ENCODE measurements around the gene GOLIM4. TPM values are rescaled to one million over a fixed set of nuclear protein-coding genes. Genes with fewer than 3 reads are reported as not detected.
"Not testable (repeated sequence)": the region's sequence is repeated elsewhere in the genome, so short reads cannot be mapped to it uniquely, and the experiment has no call there.

The GOLIM4 gene
- total RNA-seq, 1 donor from 2014 or later, result 50.9 TPM

DNA sequence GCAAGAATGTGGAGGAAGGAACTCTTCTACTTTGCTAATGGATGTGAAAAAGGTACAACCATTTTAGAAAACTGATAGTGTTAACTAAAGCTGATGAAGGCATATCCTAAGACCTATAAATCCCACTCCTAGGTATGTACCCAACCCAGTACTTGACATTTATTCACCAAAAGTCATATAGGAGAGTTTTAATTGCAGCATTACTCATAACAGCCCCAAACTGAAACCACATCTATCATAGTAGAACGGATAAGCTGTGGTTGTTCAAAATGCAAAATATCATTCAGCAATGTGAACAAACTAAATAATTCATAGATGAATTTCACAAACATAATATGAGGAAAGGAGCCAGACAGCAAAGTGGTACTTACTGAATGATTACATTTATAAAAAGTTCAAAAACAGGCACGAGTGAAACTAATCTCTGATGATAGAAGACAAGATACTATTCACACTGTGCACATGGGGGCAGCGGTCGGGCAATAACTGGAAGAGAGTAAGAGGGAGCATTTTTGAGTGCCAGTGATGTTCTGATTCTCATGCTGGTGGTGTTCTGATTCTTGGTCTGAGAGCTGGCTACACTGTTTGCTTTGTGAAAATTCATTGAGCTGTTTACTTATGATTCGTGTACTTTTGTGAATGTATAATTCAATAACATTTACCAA is 34.3 kb downstream of the GOLIM4 start:
- peaks cover 5% of the 10 kb centered on the region for H3K4me1 ChIP-seq
- TF ChIP-seq, protein P1, sequence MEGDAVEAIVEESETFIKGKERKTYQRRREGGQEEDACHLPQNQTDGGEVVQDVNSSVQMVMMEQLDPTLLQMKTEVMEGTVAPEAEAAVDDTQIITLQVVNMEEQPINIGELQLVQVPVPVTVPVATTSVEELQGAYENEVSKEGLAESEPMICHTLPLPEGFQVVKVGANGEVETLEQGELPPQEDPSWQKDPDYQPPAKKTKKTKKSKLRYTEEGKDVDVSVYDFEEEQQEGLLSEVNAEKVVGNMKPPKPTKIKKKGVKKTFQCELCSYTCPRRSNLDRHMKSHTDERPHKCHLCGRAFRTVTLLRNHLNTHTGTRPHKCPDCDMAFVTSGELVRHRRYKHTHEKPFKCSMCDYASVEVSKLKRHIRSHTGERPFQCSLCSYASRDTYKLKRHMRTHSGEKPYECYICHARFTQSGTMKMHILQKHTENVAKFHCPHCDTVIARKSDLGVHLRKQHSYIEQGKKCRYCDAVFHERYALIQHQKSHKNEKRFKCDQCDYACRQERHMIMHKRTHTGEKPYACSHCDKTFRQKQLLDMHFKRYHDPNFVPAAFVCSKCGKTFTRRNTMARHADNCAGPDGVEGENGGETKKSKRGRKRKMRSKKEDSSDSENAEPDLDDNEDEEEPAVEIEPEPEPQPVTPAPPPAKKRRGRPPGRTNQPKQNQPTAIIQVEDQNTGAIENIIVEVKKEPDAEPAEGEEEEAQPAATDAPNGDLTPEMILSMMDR (IDR thresholded peaks at IDR 0.05), result no peak
- ATAC-seq, result no peak

GRCh38 chr3:168060317-168060716 is 35.4 kb downstream of the GOLIM4 start:
- no peaks in the 10 kb centered on the region for H3K36me3 ChIP-seq
- intact Hi-C loops (cut with DNase I), result no loop called here
- DNase-seq (no peak), ATAC-seq (no peak)
- peaks cover 5% of the 10 kb centered on the region for H3K4me1 ChIP-seq
- H3K27ac ChIP-seq, result no peak overlapping the region
- no peaks in the 10 kb centered on the region for H3K27me3 ChIP-seq
- TF ChIP-seq, protein P1 (IDR thresholded peaks at IDR 0.05), result no peak
- H3K9me3 ChIP-seq, result no peaks in the 10 kb centered on the region
- H3K4me3 ChIP-seq, result no peak overlapping the region

More for the DNA sequence above, 34.3 kb downstream of the GOLIM4 start:
- Histone ChIP-seq H3K36me3 (no peaks in the 10 kb centered on the region), H3K27ac (no peak overlapping the region), H3K4me3 (no peak overlapping the region), H3K27me3 (no peaks in the 10 kb centered on the region), H3K9me3 (no peaks in the 10 kb centered on the region)
- intact Hi-C loops (cut with DNase I), result no loop called here
- DNase-seq, result no peak

DNA sequence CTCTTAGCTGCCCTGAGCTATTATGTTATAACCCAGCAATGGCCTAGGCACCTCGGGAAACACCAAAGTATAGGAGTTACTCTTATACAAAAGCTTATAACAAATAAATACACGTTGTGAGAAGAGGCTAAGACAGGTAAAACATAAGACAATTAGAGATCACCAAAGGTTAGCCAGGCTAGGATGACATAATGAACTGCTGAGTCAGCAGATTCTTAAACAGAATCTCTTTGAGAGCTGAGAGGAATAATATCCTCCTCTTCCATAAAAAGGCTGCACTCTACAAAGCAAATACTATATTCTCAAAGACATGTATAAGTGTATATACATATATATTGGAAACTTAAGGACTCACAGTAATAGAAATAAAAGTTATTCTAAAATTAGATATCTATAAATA is 37.2 kb downstream of the GOLIM4 start:
- DNase-seq (no peak), ATAC-seq (no peak)
- H3K9me3 ChIP-seq, result no peaks in the 10 kb centered on the region
- H3K27ac ChIP-seq, result no peak overlapping the region
- TF ChIP-seq, protein P1 (IDR thresholded peaks at IDR 0.05), result no peak
- intact Hi-C loops (cut with DNase I), result no loop called here
- no peaks in the 10 kb centered on the region for H3K36me3 ChIP-seq
- no peaks in the 10 kb centered on the region for H3K27me3 ChIP-seq
- peaks cover 5% of the 10 kb centered on the region for H3K4me1 ChIP-seq
- no peak overlapping the region for H3K4me3 ChIP-seq

DNA sequence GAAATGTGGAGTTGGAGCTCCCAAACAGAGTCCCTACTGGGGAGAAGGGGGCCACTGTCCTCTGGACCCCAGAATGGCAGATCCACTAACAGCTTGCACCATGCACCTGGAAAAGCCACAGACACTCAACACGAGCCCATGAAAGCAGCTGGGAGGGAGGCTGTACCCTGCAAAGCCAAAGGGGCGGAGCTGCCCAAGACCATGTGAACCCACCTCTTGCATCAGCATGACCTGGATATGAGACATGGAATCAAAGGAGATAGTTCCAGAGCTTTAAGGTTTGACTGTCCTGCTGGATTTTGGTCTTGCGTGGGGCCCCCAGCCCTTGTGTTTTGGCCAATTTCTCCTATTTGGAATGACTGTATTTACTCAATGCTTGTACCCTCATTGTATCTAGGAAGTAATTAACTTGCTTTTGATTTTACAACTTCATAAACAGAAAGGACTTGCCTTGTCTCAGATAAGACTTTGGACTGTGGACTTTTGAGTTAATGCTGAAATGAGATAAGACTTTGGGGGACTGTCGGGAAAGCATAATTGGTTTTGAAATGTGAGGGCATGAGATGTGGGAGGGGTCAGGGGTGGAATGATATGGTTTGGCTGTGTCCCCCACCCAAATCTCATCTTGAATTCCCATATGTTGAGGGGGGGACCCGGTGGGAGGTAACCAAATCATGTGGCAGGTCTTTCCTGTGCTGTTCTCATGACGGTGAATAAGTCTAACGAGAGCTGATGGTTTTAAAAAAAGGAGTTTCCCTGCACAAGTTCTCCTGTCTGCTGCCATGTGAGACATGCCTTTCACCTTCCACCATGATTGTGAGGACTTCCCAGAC is 39.1 kb downstream of the GOLIM4 start:
- DNase-seq; intact Hi-C loops (cut with DNase I); H3K4me3 ChIP-seq; H3K9me3 ChIP-seq; H3K36me3 ChIP-seq; ATAC-seq; H3K27me3 ChIP-seq; H3K27ac ChIP-seq; H3K4me1 ChIP-seq: not testable (repeated sequence)

- Histone ChIP-seq H3K4me1 (peaks cover 6% of the 10 kb centered on the region), H3K36me3 (no peaks in the 10 kb centered on the region), H3K27me3 (no peaks in the 10 kb centered on the region), H3K4me3 (no peak overlapping the region), H3K27ac (no peak overlapping the region), H3K9me3 (no peaks in the 10 kb centered on the region)
- no peak for DNase-seq
- ATAC-seq, result no peak
- intact Hi-C loops (cut with DNase I), result no loop called here
- TF ChIP-seq, protein P1 (IDR thresholded peaks at IDR 0.05), result no peak
Observed at GRCh38 chr3:168054447-168054846, 41.3 kb downstream of the GOLIM4 start.

DNA sequence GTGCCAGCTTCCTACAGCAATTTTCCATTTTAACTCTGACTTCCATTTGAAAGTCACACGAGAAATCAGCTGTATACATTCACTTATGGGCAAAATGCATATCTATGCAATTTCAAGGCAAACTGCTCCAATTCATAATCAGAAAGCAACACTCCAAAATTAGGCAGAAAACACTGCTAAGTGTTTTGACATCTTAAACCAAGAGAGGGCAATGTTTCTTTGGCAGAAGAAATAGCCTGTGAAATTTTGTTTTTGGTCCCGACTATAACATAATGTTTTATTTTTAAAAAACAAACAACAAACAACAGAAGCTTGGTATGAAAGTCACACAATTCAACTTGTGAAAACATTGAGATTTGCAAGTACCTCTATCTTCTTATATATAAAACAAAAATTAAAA is 42.6 kb downstream of the GOLIM4 start:
- DNase-seq, result no peak
- no peak overlapping the region for H3K4me3 ChIP-seq
- intact Hi-C loops (cut with DNase I), result no loop called here

More for the DNA sequence above, 42.6 kb downstream of the GOLIM4 start:
- H3K36me3 ChIP-seq, result no peaks in the 10 kb centered on the region
- H3K9me3 ChIP-seq, result no peaks in the 10 kb centered on the region
- no peaks in the 10 kb centered on the region for H3K27me3 ChIP-seq
- TF ChIP-seq, protein P1 (IDR thresholded peaks at IDR 0.05), result peak; percentile 11
- H3K4me1 ChIP-seq, result peaks cover 6% of the 10 kb centered on the region
- H3K27ac ChIP-seq, result no peak overlapping the region
- ATAC-seq, result no peak
